ENCODE data around the gene MMD.
"Not testable (repeated sequence)": the region's sequence is repeated elsewhere in the genome, so short reads cannot be mapped to it uniquely, and the experiment has no call there.

The MMD gene
- 21.9 to 155 (median 82.7) reads per million in 17 experiments for total RNA-seq

- peak in 1 of 4 experiments; percentile 17 for DNase-seq
Observed at GRCh38 chr17:55421179-55421934, at the start of gene MMD. Gene MMD (minus strand): TSS chr17:55421835. CDS start chr17:55421695, 140 bp downstream.

- DNase-seq = peak in 3 of 4 experiments; percentile 26 to 42 (median 29)
Observed at GRCh38 chr17:55466671-55467070, 45.0 kb upstream of the MMD start.

DNA sequence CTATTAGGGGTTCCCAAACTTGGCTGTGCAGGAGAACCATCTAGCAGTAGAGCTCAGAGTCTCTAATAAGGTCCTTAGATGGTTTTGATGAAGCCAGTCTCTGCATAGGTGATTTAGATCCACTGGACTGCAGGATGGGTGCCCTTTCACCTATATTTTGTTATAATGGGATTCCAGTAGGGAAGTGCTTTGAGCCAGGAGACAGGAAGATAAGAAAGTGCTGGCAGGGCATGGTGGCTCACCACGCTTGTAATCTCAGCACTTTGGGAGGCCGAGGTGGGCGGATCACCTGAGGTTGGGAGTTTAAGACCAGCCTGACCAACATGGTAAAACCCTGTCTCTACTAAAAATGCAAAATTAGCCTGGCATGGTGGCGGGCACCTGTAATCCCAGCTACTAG is 44.1 kb upstream of the MMD start:
- DNase-seq = not testable (repeated sequence)

DNA sequence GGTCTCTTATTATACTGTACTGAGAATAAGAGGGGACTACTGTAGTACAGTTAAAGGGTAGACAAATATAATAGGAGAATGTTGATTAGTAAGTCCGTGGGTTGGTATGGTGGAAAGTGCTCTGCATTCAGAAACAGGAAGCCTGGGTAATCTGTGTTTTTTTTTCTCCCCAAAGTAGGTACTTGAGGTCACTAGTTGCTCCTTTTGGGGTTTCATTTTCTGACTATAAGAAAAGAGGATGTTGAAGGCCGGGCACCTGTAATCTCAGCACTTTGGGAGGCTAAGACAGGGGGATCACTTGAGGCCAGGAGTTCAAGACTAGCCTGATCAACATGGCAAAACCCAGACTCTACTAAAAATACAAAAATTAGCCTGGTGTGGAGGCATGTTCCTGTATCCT is 42.0 kb upstream of the MMD start:
- DNase-seq = peak in 2 of 4 experiments; percentile 31 to 48

DNA sequence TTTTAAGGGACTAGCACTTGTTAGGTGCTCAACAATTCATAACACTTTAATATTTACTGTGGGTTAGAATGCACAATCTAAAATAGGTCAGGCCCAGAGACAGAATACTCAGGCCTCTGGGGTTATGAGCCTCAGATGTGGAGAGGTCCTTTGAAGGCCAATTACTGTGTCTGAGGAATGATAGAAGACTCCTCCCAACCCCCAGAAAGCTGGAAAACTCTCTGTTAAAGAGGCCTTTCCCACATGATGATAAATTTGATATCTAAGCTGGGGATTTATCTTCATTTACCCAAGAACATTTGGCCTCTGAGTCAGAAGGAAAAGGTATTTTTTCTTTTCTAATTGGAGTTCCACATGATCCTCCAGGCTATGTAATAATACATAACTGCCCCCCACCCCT is 41.1 kb upstream of the MMD start:
- no peak for DNase-seq

GRCh38 chr17:55462234-55462633 is 40.6 kb upstream of the MMD start:
- no peak for DNase-seq

DNA sequence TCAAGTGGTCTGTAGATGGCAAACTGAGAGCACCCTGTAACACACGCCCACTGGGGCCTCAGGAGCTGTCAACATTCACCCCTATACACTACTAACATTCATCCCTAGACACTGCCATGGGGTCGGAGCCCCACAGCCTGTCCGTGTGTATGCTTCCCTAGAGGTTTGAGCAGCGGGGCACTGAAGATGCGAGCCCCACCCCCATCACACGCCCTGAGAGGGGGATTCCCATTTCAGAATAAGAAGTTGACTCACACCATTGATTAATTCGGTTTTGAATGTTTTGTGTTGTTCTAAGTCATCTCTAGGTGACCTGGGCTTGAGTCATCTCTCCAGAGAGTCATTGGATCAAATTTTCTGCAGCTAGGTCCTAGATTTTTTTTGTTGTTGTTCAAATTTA is 37.3 kb upstream of the MMD start:
- DNase-seq = peak in 1 of 4 experiments; percentile 41

DNA sequence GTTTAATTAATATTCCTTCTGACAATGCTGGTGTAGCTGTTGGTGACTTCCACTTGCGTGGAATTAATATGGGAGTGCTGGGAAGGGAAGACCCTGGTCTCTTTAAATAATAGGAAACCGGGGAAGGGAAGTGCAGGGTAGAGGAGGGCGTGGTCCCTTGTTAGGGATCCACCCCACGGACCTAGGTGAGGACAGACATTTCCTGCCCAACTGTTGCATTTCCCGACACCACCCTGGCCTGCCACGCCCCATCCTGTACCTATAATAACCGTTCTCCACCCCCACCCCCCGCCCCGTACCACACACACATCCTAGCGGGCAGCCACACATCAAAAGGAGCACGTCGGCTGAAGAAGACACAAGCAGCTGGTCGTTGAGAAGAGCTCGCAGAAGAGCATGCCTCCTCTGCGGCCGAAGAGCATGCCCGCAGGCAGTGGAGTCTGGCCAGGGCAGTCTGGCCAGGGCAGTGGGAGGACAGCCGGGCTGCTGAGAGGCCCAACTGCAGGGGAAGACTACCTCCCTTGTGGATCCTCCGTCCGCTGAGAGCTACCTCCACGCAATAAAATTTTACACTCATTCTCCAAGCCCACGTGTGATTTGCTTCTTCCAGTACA is 36.8 kb upstream of the MMD start:
- no peak for DNase-seq

DNA sequence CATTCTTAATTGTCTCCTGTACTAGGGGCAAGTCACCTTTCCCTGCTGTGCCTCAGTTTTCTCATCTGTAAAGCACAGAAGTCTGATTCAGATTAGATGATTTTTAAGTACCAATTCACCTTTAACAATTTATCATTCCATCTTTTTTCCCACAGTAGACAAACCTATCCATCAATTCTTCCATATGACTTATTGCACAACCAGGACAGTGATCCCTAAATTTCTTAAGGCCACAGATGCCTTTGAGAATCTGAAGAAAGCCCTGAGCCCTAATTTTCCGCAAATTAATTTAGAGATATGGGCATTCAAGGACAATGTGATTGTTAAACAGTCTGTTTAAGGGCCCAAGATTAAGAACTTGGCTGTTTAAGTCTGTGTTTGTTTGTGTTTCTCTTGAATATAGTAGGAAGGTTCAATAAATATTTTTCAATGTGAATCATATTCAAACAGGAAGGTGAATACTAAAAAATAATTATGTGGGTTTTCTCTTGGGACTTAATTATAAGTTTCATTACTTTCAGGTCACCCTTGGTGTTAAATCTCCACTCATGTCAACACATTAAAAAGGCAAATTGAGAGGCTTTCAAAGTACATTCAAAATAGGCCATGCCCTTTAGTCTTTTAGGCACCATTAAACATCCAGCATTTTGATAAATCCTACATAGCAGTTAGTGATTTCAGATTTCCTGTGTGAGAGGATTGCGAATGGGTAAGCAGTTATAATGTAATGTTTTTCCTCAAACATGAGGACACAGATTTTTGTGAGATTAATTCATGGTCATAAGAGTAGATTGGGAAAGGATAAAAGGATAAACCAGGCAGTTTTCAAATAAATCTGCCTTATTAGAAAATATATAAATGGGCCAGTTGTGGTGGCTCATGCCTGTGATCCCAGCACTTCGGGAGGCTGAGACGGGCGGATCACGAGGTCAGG is 34.9 kb upstream of the MMD start:
- DNase-seq = no peak

GRCh38 chr17:55454906-55455474 is 33.4 kb upstream of the MMD start:
- no peak for DNase-seq

DNA sequence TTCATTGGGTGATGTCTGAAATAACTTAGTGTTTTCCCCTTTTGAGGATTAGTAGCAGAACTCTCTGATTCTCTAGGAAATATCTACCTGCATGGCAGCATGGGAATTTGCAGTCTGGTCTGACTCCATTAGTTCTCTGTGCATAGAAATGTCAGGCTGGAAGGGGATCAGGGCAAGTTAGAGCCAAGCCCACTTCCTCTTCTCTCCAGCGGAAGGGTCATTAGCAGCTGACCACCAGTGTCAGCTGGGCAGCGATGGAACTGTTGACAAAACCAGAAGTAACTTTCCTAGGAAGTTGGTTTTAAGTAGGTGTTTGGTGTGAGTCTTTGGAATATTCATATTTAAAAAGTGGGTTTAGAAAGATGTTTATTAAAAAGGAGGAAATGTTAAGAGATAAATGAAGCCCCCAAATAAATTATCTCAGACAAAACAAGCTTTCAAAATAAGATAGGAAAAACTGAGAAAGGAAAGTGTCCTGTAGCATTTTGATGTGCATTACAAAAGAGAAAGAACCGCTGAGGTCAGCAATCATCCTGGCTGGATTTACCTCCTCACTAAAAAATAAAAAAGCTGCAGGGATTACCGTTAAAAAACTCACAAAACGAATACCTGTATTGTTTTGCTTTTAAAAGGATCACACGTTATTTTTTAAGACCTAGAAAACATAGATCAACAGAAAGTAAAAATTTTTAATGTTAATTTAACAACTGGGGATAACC is 32.4 kb upstream of the MMD start:
- DNase-seq = peak; percentile 71 to 84 (median 82)

DNA sequence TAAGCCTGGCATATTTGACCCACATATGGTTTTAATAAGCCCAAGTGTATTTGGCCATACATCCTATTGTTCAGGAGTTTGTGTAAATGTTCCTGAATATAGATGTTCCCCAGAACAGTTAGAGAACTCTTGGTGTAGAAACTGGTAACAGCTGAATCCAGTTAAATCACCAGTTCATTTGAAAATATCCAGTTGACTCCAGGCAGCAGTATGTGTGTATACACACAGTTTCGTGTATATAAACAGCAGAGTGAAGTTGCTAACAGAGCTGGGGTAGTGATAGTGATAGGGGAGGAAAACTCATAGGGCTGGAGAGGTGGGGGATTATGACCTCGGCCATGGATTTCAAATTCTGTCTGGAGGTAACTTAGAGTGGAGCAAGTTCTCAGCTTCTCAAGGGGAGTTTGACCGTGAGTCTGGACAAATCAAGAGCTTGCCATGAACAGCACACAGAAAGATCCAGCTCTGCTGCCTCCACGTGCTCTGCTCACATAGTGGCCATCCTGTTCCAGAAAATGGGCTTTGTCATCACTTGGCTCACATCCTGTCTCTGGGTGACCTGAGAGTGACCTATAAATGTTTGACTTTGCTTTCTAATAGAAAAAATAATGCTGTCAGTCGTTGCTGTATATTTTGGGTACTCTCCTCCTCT is 30.6 kb upstream of the MMD start:
- DNase-seq = peak; percentile 56 to 64 (median 60)

- no peak for DNase-seq
Observed at GRCh38 chr17:55451758-55452138, 30.1 kb upstream of the MMD start.

- DNase-seq = no peak
Observed at GRCh38 chr17:55451203-55451641, 29.6 kb upstream of the MMD start.

GRCh38 chr17:55450232-55450825 is 28.7 kb upstream of the MMD start:
- no peak for DNase-seq

DNA sequence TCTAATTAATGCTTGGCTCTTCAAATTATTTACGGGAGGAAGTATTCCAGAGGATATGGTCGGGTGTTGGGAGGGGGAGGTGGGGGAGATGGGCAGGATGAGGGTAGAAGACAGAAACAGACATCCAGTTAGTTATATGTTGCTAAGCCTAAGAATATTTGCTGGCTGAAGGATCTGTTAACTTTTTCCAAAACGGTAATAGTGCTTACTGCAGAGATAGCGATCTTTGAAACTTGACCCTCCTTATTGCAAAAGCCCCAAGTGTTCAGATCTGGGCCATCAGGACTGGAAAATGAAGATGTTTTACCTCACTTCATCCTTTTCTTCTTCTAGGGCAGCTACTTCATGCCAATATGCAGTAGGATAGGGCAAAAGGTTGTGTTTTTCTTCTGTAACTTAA is 27.0 kb upstream of the MMD start:
- no peak for DNase-seq

DNA sequence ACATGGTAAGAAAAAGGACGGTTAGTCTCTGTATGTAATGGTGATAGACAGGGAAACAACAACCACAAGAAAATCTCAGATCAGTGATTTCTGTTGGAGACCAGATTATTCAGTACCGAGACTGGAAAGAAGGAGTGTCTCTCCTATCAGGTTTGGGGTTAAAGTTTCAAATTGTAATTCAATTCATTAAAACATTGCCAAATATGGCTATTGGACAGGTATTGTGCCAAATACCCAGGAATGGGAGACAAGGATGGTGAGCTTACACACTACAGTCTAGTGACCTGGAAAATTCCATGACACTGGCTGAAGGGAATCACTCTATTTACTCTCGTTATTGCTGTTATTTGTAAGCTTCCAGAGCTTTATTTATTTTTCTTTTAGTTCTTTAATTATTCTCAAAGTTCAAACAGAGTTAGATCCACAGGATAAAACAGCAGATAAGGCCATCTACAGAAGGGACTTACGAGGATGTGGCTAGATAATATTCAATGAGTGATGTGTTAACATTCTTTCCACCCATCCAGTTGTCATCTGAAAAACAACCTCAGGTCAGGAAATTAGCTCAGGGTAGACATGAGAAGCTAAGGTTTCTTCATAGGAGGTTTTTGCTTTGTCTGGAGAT is 25.1 kb upstream of the MMD start:
- no peak for DNase-seq

DNA sequence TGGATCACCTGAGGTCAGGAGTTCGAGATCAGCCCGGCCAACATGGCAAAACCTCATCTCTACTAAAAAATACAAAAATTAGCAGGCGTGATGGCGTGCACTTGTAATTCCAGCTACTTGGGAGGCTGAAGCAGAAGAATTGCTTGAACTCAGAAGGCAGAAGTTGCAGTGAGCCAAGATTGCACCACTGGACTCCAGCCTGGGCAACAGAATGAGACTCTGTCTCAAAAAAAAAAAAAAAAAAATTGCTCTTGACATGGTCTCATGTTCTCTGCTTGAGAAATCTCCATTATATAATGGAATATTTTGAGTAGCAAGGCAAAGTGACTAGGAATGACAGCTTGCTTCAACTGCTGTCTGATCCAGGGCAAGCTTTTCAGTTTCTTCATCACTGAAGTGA is 24.4 kb upstream of the MMD start:
- DNase-seq = peak; percentile 48 to 90 (median 75)

DNA sequence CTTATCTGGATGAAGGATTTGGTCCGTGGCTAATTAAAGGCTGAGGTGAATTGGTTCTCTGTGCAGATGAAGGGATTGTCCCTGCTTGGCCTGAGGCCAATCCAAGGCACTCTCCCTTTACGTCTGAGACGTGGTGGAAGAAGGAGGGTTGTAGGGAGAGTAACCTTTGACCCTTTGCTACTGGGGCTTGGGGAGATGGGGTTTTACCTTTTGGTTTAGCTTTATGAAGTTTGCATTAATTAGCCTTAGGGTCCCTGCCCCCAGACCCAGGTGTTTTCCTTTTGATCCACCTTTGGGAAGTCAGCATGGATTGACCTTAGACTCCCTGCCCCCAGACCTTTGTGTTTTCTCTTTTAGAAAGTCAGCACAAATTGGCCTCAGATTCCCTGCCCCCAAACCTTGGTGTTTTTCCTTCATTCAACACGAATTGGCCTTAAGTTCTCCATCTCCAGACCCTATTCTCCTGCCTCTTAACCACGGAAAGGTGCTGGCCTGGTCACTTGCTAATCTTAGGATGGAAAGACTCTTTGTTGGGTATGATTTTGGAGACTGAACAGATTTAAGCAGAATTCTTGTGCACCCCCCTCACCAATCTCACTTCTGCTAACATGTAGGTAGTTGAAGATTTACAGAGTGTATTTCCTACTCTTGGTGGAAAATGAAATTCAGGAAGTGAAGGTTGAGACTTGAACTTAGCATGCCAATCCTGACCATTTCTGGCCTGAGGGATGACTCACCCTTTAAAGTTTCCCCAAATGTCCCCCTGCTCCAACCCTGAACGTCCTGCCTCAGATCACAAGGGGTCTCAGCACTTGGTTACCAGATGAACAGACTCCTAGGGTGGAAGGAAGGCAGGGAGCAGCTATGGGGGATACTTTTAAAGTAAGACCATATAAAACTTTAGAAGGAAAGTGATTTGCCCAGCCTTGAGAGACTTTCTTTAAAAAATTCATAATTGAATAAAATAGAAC is 23.1 kb upstream of the MMD start:
- DNase-seq = peak; percentile 67 to 88 (median 84)
